Measurements from ENCODE around the gene HMGCS1. TPM values are rescaled to one million over a fixed set of nuclear protein-coding genes. Genes with fewer than 3 reads are reported as not detected.
"Not testable (repeated sequence)": the region's sequence is repeated elsewhere in the genome, so short reads cannot be mapped to it uniquely, and the experiment has no call there.

HMGCS1 gene
- total RNA-seq, 4 donors from 2014 or later: 92.4 to 160 (median 119) TPM

DNA sequence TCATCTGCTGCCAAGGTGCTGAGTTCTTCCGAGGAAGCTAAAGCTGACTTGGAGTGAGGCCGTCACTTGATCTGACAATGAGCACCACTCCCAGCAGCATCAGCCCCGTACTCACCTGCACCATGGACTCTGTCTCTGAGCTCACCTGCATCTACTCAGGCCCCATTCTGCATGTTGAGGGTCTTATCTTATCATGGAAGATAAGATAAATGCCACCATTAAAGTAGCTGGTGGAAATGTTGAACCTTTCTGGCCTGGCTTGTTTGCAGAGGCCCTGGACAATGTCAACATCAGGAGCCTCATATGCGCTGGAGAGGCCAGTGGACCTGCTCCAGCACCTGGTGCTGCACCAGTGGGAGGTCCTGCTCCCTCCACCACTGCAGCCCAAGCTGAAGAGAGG lies 35.0 kb upstream of the HMGCS1 start:
- Histone ChIP-seq H3K36me3 (no peaks in the 10 kb centered on the region), H3K4me1 (no peaks in the 10 kb centered on the region), H3K27me3 (no peaks in the 10 kb centered on the region), H3K9me3 (no peaks in the 10 kb centered on the region), H3K27ac (no peak overlapping the region), H3K4me3 (no peak overlapping the region)
- WGBS: 72% methylated on average over 4 of the region's 4 CpGs
- DNase-seq (ENCODE audit: low spot score in 2 of 2): no peak
- TF ChIP-seq, protein P1, sequence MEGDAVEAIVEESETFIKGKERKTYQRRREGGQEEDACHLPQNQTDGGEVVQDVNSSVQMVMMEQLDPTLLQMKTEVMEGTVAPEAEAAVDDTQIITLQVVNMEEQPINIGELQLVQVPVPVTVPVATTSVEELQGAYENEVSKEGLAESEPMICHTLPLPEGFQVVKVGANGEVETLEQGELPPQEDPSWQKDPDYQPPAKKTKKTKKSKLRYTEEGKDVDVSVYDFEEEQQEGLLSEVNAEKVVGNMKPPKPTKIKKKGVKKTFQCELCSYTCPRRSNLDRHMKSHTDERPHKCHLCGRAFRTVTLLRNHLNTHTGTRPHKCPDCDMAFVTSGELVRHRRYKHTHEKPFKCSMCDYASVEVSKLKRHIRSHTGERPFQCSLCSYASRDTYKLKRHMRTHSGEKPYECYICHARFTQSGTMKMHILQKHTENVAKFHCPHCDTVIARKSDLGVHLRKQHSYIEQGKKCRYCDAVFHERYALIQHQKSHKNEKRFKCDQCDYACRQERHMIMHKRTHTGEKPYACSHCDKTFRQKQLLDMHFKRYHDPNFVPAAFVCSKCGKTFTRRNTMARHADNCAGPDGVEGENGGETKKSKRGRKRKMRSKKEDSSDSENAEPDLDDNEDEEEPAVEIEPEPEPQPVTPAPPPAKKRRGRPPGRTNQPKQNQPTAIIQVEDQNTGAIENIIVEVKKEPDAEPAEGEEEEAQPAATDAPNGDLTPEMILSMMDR (IDR thresholded peaks at IDR 0.05): no peak
- TF ChIP-seq POLR2AphosphoS5 (IDR thresholded peaks at IDR 0.05): no peak
- TF ChIP-seq POLR2A (IDR thresholded peaks at IDR 0.05): no peak
- TF ChIP-seq EP300 (IDR thresholded peaks at IDR 0.05): no peak

DNA sequence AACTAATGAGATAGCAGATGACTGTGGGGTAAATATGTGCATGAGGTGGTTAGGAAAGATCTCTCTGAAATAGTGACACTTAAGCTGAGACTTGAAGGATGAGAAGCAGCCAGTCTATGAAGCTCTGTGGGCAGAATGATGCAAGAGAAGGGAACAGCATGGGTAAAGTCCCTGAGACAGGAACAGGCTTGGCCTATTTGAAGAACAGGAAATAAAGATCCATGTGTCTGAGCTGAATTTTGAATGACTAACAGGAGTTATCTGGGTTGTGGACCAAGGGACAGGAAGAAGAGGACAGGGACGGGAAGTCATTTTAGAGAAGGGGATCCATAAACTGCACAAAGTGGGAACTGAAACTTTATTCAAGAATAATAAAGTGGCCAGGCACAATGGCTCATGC lies 25.6 kb upstream of the HMGCS1 start:
- WGBS: 86% methylated on average over 1 of the region's 1 CpG
- Histone ChIP-seq H3K4me1 (no peaks in the 10 kb centered on the region), H3K9me3 (peaks cover 12% of the 10 kb centered on the region), H3K4me3 (no peak overlapping the region), H3K27me3 (no peaks in the 10 kb centered on the region), H3K27ac (no peak overlapping the region), H3K36me3 (no peaks in the 10 kb centered on the region)
- DNase-seq (ENCODE audit: low spot score in 2 of 2): no peak
- TF ChIP-seq, protein P1 (IDR thresholded peaks at IDR 0.05): no peak
- no peak for TF ChIP-seq POLR2AphosphoS5 (IDR thresholded peaks at IDR 0.05)
- no peak for TF ChIP-seq POLR2A (IDR thresholded peaks at IDR 0.05)
- no peak for TF ChIP-seq EP300 (IDR thresholded peaks at IDR 0.05)

DNA sequence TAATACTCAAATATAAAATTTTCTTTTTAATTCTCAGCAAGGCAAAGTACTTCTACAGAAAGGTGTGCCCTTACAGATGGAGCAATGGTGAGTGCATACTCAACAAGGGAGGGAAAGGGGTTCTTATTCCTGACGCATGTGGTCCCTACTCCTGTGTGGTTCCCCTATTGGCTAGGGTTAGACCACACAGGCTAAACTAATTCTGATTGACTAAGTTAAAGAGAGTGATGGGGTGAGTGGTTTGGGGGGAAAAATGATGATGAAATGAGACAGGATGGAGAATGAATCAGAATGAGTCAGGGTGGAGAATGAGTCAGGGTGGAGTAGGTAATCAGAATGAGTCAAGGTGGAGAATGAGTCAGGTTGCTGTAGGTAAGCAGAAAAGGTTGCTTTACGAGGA lies 22.9 kb upstream of the HMGCS1 start:
- H3K27me3 ChIP-seq: no peaks in the 10 kb centered on the region
- no peaks in the 10 kb centered on the region for H3K4me1 ChIP-seq
- TF ChIP-seq EP300 (IDR thresholded peaks at IDR 0.05) (no peak), POLR2A (IDR thresholded peaks at IDR 0.05) (no peak), POLR2AphosphoS5 (IDR thresholded peaks at IDR 0.05) (no peak)
- TF ChIP-seq, protein P1 (IDR thresholded peaks at IDR 0.05): no peak
- no peak for DNase-seq (ENCODE audit: low spot score in 2 of 2)
- no peak overlapping the region for H3K4me3 ChIP-seq
- no peak overlapping the region for H3K27ac ChIP-seq
- WGBS: 83% methylated on average over 2 of the region's 2 CpGs
- no peaks in the 10 kb centered on the region for H3K36me3 ChIP-seq
- H3K9me3 ChIP-seq: peaks cover 12% of the 10 kb centered on the region

- no peaks in the 10 kb centered on the region for H3K27me3 ChIP-seq
- no peak overlapping the region for H3K4me3 ChIP-seq
- H3K4me1 ChIP-seq: no peaks in the 10 kb centered on the region
- 91% methylated on average over 4 of the region's 4 CpGs for WGBS
- TF ChIP-seq POLR2AphosphoS5 (IDR thresholded peaks at IDR 0.05) (no peak), EP300 (IDR thresholded peaks at IDR 0.05) (no peak), POLR2A (IDR thresholded peaks at IDR 0.05) (no peak)
- TF ChIP-seq, protein P1 (IDR thresholded peaks at IDR 0.05): no peak
- H3K27ac ChIP-seq: no peak overlapping the region
- H3K36me3 ChIP-seq: no peaks in the 10 kb centered on the region
- H3K9me3 ChIP-seq: peaks cover 12% of the 10 kb centered on the region
- no peak for DNase-seq (ENCODE audit: low spot score in 2 of 2)
These were observed 22.5 kb upstream of the HMGCS1 start for GRCh38 chr5:43335681-43336080.

- TF ChIP-seq, protein P1 (IDR thresholded peaks at IDR 0.05): no peak
- no peak for TF ChIP-seq POLR2AphosphoS5 (IDR thresholded peaks at IDR 0.05)
- no peak for TF ChIP-seq POLR2A (IDR thresholded peaks at IDR 0.05)
- TF ChIP-seq EP300 (IDR thresholded peaks at IDR 0.05): no peak
- WGBS: 95% methylated on average over 1 of the region's 1 CpG
- H3K27ac ChIP-seq: no peak overlapping the region
- DNase-seq (ENCODE audit: low spot score in 2 of 2): no peak
- H3K9me3 ChIP-seq: peaks cover 12% of the 10 kb centered on the region
- H3K36me3 ChIP-seq: no peaks in the 10 kb centered on the region
- no peaks in the 10 kb centered on the region for H3K27me3 ChIP-seq
- H3K4me3 ChIP-seq: no peak overlapping the region
- H3K4me1 ChIP-seq: no peaks in the 10 kb centered on the region
These were observed 19.2 kb upstream of the HMGCS1 start for GRCh38 chr5:43332401-43332800.

DNA sequence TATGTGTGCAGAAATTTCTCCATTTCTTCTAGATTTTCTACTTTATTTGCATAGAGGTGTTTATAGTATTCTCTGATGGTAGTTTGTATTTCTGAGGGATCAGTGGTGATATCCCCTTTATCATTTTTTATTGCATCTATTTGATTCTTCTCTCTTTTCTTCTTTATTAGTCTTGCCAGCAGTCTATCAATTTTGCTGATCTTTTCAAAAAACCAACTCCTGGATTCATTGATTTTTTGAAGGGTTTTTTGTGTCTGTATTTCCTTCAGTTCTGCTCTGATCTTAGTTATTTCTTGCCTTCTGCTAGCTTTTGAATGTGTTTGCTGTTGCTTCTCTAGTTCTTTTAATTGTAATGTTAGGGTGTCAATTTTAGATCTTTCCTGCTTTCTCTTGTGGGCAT lies 12.4 kb upstream of the HMGCS1 start:
- not testable (repeated sequence) for H3K36me3 ChIP-seq; DNase-seq (ENCODE audit: low spot score in 2 of 2); H3K4me3 ChIP-seq; H3K9me3 ChIP-seq; H3K4me1 ChIP-seq; H3K27me3 ChIP-seq; H3K27ac ChIP-seq

- H3K4me1 ChIP-seq; DNase-seq (ENCODE audit: low spot score in 2 of 2); H3K27ac ChIP-seq; H3K27me3 ChIP-seq; H3K36me3 ChIP-seq; H3K9me3 ChIP-seq; H3K4me3 ChIP-seq: not testable (repeated sequence)
- WGBS: 81% methylated on average over 3 of the region's 3 CpGs
These were observed 10.3 kb upstream of the HMGCS1 start for GRCh38 chr5:43323488-43323887.
